HK-2 (cell line): ENCODE results near the gene NUDT3.
"Not testable (repeated sequence)": the region's sequence is repeated elsewhere in the genome, so short reads cannot be mapped to it uniquely, and the experiment has no call there.

Source experiments
- DNase-seq: peaks from one replicate; pipeline ENCODE4 v3.0.0-alpha.2; 2018; ENCODE audit not compliant: unreplicated experiment

Gene NUDT3

DNA sequence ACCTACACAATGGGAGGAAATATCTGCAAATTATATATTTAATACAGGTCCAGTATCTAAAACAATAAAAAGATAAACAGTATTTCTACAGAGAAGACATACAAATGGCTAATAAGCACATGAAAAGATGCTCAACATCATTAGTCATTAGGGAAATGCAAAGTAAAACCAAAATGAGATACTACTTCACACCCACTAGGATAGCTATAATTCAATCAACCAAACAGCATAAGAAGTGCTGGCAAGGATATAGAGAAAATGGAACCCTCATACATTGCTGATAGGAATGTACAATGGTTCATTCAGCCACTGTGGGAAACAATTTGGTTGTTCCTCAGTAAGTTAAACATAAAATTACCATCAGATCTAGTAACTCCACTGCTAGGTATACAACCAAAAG, 48.7 kb downstream of the NUDT3 start:
- no peak for DNase-seq

DNA sequence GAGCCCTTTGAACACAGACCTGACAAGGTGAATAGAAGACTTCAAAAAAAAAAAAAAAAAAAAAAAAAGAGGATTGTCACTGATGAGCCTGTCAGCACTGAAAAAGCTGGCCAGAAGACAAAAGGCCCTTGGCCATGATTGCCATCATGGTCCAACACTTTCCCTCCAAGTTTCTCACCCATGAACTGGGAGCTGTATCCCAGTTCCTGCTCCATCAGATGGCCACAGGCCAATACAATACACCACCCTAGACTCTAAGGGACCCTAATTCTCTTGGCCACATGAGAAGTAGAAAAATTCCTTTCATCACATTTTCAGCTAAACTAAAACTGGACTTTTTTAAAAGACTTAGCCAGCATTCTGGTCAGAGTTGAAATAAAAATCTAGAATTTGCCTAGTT, 50.2 kb downstream of the NUDT3 start:
- DNase-seq: no peak

DNA sequence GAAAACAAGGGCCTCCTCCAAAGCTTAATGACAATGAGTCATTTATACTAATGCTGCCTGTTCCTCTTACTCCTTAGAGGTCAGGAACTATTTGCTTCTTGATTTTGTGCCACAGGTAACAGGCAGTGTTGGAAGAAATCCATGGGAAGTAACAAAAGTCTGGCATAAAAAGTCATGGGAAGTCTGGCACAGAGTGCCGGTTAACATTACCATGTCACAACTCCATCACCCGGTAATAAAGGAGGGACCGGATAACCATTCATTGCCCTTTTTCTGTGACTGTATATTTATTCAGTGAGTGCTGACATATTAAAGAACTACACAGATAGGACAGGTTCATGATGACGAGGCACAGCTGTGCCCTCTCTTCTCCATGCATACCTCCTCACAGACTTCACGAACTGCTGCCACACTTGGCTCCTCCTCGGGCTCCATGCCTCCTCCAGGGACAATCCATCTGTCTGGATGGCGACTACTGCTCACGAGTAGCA, 50.9 kb downstream of the NUDT3 start:
- no peak for DNase-seq

DNA sequence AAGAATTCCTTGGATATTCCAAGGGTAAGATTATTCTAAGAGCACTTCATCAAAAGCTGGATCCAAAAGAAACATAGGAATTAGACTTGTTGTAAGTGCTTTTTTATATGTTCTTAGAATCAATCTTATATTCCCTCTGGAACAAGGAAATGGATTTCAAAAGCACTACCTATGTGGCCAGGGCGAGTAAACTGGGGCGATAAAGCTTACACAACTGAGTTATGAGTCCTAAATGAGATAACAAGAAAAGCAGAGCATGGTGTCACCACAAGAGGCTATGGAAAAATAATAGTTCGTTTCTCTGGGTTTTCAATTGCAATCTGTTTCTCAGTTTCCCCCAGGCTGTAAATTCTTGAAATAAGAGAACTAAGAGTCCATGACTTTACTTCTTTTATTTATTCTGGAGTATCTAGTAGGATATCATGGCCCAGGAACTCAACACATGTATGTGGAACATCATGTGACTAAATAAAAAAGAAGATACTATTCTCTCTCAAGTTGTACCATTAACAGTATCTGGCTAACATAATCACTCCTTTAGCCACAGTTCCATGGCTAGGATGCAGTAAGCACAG, 51.5 kb downstream of the NUDT3 start:
- DNase-seq: no peak

DNA sequence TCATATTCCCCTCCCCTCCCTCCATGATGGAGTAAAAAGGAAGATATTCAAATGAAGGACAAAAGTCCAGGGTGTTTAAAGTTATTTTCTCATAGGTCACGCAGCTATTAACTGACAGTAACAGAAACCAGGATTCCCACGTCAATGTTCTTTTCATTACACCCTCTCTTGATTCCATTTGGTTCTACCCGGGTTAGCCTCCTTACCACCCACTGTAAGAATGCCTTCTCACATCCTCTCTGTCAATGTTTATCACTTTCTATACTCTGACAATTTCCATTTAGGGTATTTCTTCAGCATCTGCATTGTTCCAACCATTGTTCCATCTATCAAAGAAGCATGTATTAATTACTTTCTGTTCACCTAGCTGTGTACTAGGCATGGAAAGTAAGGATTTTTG, 52.1 kb downstream of the NUDT3 start:
- no peak for DNase-seq

DNA sequence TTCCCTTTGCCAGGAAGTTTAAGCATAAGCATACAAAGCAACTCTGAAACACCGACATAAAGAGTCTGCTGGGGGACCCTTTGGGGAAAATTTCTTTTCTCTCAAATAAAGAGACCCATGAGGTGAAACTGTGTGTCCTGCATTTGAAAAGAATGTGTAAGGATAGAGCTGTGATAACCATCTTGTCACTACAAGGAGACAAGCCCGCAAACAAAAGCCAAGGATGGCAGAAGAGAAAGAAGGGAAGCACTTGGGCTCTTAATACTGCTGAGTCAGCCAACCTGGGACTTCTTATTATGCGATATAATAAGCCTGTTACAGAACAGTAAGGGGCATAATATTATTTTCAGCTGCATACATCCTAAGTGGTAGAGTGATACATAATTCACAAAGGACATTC, 52.5 kb downstream of the NUDT3 start:
- no peak for DNase-seq

DNA sequence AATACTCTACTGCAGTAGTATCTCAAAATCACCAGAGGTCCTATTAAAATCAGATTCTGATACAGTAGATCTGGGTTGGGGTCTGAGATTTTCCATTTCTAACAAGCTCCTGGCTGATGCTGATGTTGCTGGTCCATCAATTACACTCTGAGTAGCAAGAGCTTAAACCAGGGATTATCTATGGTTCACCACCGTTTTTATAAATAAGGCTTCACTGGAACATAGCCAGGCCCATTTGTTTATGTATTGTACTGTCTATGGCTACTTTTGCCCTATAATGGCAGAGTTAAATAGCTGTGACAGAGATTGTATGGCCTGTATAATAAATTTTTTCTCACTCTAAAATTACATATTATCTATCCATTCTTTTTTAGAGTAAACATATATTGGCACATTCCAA, 53.0 kb downstream of the NUDT3 start:
- no peak for DNase-seq

DNA sequence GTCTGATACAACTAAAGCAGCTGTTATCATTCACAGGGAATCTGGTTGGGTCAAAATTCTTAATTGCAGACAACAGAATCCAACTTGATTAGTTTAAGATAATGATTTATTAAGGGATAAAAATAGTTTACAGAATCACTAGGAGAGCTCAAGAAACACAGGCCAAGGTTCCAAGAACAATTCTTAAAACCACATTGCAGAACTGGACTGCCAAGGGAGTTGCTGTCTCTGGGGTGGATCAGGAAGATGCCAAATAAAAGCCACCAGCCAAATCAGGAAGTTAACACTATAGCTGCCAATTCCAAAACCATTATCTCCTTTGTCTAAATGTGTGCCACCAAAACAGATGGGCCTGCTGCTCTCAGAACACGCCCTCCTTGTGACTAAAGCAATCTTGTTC, 53.7 kb downstream of the NUDT3 start:
- no peak for DNase-seq

DNA sequence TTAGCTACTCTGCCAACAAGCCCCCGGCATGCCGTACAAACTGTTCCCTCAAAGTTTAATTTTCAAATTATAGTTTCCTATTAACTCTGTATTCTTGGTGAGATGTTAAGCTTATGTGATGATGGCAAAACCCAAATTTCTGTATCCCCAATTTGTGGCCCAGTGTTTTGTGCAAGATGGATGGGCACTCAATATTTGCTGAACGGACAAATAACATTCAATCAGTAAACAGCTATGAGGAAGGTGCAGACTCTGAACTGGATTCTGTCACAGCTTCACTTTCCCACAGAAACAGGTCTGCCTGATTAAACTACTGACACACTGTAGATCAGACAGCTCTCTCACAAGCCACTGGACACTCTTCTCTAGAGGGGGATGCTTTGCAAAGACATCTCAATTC, 54.1 kb downstream of the NUDT3 start:
- no peak for DNase-seq

DNA sequence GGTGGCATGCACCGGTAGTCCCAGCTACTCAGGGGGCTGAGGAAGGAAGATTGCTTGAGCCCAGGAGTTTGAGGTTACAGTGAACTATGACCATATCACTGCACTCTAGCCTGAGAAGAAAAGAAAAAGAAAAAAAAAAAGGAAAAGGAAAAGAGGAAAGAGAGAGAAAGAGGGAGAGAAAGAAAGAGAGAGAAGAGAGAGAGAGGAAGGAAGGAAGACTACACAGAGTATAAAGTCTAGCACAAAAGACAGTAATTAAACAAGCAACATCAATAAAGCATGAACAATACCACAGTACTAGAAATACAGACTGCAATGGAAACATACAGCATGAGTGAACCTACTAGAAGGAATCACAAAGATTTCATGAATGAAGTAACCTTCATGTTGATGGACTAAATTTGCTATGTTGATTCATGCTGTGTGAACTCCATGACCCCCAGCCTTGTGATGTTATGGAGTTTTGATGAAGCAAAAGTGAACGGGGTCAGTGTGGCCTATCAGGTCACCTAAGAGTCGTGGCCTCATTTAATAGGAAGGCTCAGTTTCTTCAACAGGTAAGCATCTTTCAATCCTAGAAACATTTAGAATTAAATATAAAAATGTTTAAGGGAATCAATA, 57.6 kb downstream of the NUDT3 start:
- DNase-seq: no peak

DNA sequence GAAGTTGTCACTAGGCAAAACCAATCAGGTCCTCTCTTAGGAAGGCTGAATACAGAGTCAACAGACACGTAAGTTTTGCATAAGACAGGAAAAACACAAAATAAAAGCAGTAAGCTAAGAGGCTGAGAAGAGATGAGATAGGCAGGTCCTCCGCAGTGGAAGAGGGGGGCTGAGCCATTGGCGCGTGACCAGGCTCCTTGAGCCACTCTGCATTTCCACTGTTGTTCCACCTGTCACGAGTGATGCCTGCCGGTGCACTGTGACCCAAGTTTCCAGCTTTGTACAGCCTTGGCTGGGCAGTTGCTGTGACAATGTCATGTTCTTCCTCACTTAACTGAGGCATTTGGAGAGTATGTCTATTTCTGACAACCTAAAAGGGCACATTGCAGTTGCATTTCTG, 58.6 kb downstream of the NUDT3 start:
- no peak for DNase-seq

DNA sequence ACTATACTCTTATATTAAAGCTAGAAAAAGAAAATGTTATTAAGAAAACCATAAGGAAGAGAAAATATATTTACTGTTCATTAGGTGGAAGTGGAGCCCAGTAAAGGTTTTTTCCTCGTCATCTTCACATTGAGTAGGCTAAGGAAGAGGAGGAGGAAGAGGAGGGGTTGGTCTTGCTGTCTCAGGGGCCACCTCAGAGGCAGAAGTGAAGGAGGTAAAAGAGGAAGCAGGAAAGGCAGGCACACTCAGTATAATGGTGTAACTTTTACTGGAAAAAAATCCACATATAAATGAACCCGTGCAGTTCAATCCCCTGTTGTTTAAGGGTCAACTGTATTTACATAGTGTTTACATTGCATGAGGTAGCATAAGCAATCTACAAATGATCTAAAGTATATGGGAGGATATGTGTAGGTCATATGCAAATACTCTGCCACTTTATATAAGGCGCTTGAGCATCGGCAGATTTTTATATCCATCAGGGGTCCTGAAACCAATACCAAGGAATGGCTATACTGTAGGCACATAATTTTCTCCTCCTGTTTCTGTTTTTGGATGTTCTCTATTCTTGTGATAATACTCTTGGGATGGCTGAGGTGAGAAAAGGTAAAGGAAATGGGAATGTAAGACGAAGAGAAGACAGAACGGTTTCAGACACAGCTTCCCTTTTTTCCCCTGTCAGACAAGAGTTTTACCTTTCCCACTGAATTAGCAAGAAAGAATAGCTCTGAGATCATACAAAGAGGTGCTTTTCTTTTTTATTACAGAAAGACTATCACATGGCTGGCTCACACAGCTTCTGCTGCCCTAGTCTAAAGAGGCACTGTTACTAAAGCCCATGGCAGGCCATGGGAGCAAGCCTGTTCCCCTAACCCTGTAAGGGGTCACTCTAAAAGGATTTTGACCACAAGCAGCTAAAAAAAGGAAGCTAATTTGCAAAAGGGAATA, 59.9 kb downstream of the NUDT3 start:
- DNase-seq: no peak

DNA sequence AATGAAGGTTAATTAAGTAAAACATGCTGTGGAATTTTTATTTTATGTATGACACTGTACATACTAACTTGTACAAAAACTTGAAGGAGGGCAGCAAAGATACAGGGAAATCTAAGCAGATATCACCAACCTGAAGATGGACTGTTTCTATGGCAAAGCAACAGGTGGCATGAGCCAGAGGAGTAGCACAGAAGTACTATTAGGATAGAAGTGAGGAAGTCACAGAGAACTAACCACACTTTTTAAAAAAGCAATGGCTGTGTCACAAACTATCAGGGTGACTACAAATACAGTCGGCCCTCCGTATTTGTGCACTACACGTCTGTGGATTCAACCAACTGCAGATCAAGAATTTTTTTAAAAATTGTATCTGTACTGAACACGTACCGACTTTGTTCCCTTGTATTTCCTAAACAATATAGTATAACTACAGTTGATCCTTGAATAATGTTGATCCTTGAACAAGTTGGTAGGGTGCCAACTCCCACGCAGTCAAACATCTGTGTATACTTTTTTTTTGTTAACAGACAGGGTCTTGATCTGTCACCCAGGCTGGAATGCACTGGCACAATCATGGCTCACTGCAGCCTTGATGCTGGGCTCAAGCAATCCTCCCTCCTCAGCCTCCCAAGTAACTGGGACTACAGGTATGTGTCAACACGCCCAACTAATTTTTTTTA, 61.0 kb downstream of the NUDT3 start:
- DNase-seq: no peak

DNA sequence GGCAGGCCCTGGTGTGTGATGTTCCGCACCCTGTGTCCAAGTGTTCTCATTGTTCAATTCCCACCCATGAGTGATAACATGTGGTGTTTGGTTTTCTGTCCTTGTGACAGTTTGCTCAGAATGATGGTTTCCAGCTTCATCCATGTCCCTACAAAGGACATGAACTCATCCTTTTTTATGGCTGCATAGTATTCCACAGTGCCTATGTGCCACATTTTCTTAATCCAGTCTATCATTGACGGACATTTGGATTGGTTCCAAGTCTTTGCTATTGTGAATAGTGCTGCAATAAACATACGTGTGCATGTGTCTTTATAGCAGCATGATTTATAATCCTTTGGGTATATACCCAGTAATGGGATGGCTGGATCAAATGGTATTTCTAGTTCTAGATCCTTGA, 62.7 kb downstream of the NUDT3 start:
- DNase-seq: not testable (repeated sequence)

DNA sequence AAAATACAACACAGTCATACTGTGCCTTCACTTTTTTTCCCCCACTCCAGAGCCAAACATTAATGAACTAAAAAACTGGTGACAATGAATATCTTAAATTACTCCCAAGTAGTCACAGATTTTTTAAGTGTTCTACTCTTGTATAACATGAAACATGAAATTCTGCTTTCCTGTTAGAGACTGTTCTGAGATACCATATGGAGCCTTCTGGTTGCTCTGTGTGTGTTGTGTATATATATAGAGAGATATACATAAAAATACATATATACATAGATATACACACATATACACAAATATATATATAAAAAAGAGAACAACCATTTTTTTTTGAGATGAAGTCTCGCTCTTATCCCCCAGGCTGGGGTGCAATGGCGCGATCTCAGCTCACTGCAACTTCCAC, 63.5 kb downstream of the NUDT3 start:
- no peak for DNase-seq

DNA sequence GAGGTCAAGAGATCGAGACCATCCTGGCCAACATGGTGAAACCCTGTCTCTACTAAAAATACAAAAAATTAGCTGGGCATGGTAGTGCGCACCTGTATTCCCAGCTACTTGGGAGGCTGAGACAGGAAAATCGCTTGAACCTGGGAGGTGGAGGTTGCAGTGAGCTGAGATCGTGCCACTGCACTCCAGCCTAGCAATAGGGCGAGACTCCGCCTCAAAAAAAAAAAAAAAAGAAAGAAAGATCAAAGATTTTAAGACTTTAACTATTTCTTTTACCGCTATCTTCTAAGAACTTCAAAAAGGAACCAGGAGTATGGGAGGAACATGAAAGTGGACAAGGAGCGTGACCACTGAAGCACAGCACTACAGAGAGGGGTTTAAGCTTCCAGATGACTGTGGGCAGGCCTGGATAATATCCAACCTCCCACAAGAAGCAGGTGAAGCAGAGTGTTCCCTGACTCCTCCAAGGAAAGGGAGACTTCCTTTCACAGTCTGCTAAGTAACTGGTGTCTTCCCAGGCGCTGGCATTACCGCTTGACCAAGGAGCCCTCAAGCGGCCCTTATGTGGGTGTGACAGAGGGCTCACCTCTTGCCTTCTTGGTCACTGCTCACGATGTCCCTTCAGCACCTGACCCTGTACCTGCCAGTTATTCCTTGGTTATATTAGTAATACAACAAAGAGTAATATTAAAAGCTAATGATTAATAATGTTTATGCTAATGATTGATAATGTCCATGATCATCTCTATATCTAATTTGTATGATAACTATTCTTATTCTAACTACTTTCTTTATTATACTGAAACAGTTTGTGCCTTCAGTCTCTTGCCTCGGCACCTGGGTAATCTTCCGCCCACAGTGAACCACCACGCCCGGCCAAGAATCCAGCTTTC, 64.9 kb downstream of the NUDT3 start:
- not testable (repeated sequence) for DNase-seq

DNA sequence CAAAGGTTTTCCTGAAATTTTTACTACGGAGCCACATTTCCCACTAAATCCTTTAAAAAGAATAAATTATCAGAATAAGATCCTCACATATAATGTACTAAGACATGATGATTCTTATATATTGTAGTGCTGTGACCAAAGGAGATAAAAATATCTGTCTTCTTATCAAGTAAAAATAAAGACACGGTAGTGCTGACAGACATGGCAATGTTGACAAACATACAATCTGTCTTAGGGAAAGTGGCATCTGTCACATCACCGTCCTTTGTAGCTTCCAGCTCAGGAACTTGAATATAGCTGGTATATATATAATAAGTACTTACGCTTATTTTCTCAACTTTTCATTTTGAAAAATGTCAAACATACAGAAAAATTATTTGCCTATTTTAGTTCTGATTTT, 66.8 kb downstream of the NUDT3 start:
- no peak for DNase-seq

DNA sequence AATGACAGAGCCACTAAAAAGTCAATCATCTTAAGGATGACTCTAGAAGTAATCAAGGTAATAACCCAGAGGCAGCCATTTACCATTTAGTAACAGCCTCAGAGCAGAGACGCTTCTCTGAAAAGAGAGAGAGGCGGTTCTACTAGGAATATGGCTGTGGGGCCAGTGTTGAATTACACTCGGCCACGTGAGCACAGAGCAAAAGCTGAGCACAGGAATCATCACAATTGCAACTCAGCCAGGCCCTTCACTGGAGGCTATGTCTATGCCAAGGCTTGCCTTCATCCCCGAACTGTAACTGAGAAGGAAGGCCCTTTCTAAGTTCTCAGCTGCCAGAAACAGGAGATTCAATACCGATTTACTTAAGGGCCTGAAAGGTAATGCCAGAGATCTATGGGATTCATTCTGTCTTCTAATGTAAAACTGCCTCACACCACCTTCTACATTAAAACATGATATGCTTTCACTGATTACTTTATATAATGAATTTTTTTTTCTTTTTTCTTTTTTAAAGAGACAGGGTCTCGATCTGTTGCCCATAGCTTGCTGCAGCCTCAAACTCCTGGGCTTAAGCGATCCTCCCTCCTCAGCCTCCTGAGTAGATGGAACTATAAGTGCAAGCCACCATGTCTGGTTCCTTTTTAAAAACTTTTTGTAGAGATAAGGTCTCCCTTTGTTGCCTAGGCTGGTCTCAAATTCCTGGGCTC, 67.6 kb downstream of the NUDT3 start:
- no peak for DNase-seq

DNA sequence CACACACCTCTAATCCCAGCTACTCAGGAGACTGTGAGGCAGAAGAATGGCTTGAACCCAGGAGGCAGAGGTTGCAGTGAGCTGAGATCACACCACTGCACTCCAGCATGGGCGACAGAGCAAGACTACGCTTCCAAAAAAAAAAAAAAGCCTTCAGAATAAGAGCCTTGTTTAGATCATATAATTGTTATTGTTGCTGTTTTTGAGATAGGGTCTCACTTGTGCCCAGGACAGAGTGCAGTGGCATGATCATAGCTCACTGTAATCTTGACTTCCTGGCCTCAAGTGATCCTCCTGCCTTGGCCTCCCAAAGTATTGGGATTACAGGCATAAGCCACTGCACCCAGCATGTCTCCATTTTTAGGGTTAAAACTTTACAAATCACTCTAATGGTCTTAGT, 68.2 kb downstream of the NUDT3 start:
- not testable (repeated sequence) for DNase-seq

DNA sequence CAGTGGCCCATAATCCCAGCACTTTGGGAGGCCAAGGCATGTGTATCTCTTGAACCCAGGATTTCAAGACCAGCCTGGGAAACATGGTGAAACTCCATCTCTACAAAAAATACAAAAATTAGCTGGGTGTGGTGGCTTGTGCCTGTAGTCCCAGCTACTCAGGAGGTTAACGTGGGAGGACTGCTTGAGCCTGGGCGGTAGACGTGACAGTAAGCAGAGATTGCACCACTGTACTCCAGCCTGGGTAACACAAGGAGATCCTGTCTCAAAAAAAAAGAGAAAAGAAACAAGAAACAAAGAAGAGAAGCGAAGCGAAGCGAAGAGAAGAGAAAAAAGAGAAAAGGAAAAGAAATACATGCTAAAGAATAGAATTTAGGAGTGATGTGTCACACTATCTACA, 69.2 kb downstream of the NUDT3 start:
- no peak for DNase-seq

DNA sequence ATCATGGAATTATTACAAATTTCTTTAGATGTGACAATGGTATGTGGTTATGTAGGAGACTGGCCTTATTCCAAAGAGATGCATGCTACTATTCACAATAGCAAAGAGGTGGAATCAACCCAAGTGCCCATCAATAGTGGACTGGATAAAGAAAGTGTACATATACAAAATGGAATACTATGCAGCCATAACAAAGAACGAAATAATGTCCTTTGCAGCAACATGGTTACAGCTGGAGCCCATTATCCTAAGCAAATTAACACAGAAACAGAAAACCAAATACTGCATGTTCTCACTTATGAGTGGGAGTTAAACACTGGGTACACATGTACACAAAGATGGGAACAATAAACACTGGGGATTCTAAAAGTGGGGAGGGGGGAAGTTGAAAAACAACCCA, 69.7 kb downstream of the NUDT3 start:
- DNase-seq: no peak
